Breast epithelium (tissue), 4 donors: ENCODE results near the gene PPIB. TPM values are rescaled to one million over a fixed set of nuclear protein-coding genes. Genes with fewer than 3 reads are reported as not detected.
"Not testable (repeated sequence)": the region's sequence is repeated elsewhere in the genome, so short reads cannot be mapped to it uniquely, and the experiment has no call there.

Experiments used
- DNase-seq, 2 donors: peaks; one replicate each; pipeline ENCODE4 v3.0.0-alpha.2; 2019; ENCODE audit warnings: low spot score in 2 of 2
- H3K27ac ChIP-seq, 2 donors: fragments of 200-600 bp; sonication (generic) in 1 of 2; one replicate each; pipeline ENCODE4 v1.5.1; 2016 to 2019; ENCODE audit warnings: mild to moderate bottlenecking in 1 of 2
- H3K27me3 ChIP-seq, 2 donors: fragments of 200-600 bp; sonication (generic) in 1 of 2; one replicate each; pipeline versions ENCODE4 v1.5.1 to v1.6.0; 2017 to 2019; ENCODE audit warnings: control low read depth in 1 of 2, mild to moderate bottlenecking in 1 of 2
- H3K36me3 ChIP-seq: fragments of 200-600 bp; one replicate; pipeline ENCODE4 v1.5.1; 2019
- H3K4me1 ChIP-seq, 2 donors: fragments of 200-600 bp; sonication (generic); one replicate each; pipeline ENCODE4 v1.5.1; 2016 to 2019; ENCODE audit warnings: control low read depth in 1 of 2
- H3K4me3 ChIP-seq, 3 donors: fragments of 200-600 bp; sonication (generic); 1 replicate in 2 of 3; 2 replicates in 1 of 3; pipeline ENCODE4 v1.5.1; 2016 to 2019; ENCODE audit warnings: mild to moderate bottlenecking in 3 of 3, moderate library complexity in 2 of 3
- H3K9me3 ChIP-seq, 2 donors: fragments of 200-600 bp; sonication (generic) in 1 of 2; one replicate each; pipeline ENCODE4 v1.5.1; 2016 to 2019; ENCODE audit warnings: control low read depth in 1 of 2
- CTCF ChIP-seq, 3 donors: fragments of 450-650 bp; IDR thresholded peaks; one replicate each; pipeline ENCODE4 v1.5.1; 2016 to 2017; ENCODE audit warnings: antibody characterized with exemption in 3 of 3, mild to moderate bottlenecking in 3 of 3, moderate library complexity in 3 of 3
- POLR2A ChIP-seq: fragments of 450-650 bp; IDR thresholded peaks from one replicate; pipeline ENCODE4 v1.6.1; 2016; ENCODE audit warnings: antibody characterized with exemption, mild to moderate bottlenecking, moderate library complexity
- POLR2AphosphoS5 ChIP-seq, 3 donors: sonication (generic); formaldehyde crosslinking; IDR thresholded peaks; one replicate each; pipeline ENCODE4 v1.6.1; 2017; ENCODE audit warnings: antibody characterized with exemption in 3 of 3
- intact Hi-C: fragments of 100-400 bp; cut with DNase I; formaldehyde crosslinking; loops from one replicate; pipeline ENCODE4 v1.15.1; 2023; ENCODE audit warnings: low total_unique reads
- total RNA-seq, 3 donors: library from RNA; depleted of rRNA; stranded (reverse); fragments of >200 nt; gene quantifications; one replicate each; pipeline ENCODE4 v1.1.0, GENCODE V29; 2016

The PPIB gene
- total RNA-seq, 3 donors from 2014 or later = 239 to 331 (median 312) TPM

- no peak for TF ChIP-seq CTCF (IDR thresholded peaks at IDR 0.05)
- TF ChIP-seq POLR2A = no peak
- no peak for TF ChIP-seq POLR2AphosphoS5 (IDR thresholded peaks at IDR 0.05)
- Histone ChIP-seq H3K9me3 (no peaks in the 10 kb centered on the region), H3K36me3 (peaks cover 9% of the 10 kb centered on the region), H3K4me1 (no peaks in the 10 kb centered on the region), H3K27ac (no peak overlapping the region), H3K27me3 (no peaks in the 10 kb centered on the region), H3K4me3 (no peak overlapping the region)
- intact Hi-C loops = no loop called here
- DNase-seq = no peak
Observed at GRCh38 chr15:64125978-64126377, 36.8 kb downstream of the PPIB start.

GRCh38 chr15:64122936-64123351, 39.9 kb downstream of the PPIB start:
- Histone ChIP-seq H3K27me3 (no peaks in the 10 kb centered on the region), H3K9me3 (no peaks in the 10 kb centered on the region), H3K4me3 (no peak overlapping the region), H3K27ac (peak overlapping the region; percentile 40 to 52), H3K36me3 (peaks cover 1% of the 10 kb centered on the region), H3K4me1 (no peaks in the 10 kb centered on the region)
- DNase-seq = no peak
- intact Hi-C loops = no loop called here
- TF ChIP-seq POLR2A (no peak), CTCF (IDR thresholded peaks at IDR 0.05) (no peak), POLR2AphosphoS5 (IDR thresholded peaks at IDR 0.05) (no peak)

GRCh38 chr15:64122444-64122843, 40.4 kb downstream of the PPIB start:
- Histone ChIP-seq H3K4me1 (no peaks in the 10 kb centered on the region), H3K27ac (peak overlapping the region; percentile 40 to 52), H3K27me3 (no peaks in the 10 kb centered on the region), H3K4me3 (no peak overlapping the region), H3K9me3 (no peaks in the 10 kb centered on the region), H3K36me3 (no peaks in the 10 kb centered on the region)
- TF ChIP-seq CTCF (IDR thresholded peaks at IDR 0.05) (no peak), POLR2A (no peak), POLR2AphosphoS5 (IDR thresholded peaks at IDR 0.05) (no peak)
- DNase-seq = no peak
- intact Hi-C loops = no loop called here

GRCh38 chr15:64121614-64122013, 41.2 kb downstream of the PPIB start:
- peaks cover under 1% of the 10 kb centered on the region for H3K36me3 ChIP-seq
- intact Hi-C loops = no loop called here
- no peak for DNase-seq

GRCh38 chr15:64120322-64120721, 42.5 kb downstream of the PPIB start:
- H3K4me1 ChIP-seq, H3K27me3 ChIP-seq, intact Hi-C loops, H3K4me3 ChIP-seq, DNase-seq, H3K9me3 ChIP-seq, H3K36me3 ChIP-seq, H3K27ac ChIP-seq: not testable (repeated sequence)

More at GRCh38 chr15:64121614-64122013, 41.2 kb downstream of the PPIB start:
- Histone ChIP-seq H3K9me3 (no peaks in the 10 kb centered on the region), H3K27me3 (no peaks in the 10 kb centered on the region), H3K4me1 (no peaks in the 10 kb centered on the region), H3K4me3 (no peak overlapping the region), H3K27ac (no peak overlapping the region)
- TF ChIP-seq POLR2A (no peak), POLR2AphosphoS5 (IDR thresholded peaks at IDR 0.05) (no peak), CTCF (IDR thresholded peaks at IDR 0.05) (no peak)
